GM11168 (cell line): ENCODE results near the gene PRKCE.
"Not testable (repeated sequence)": the region's sequence is repeated elsewhere in the genome, so short reads cannot be mapped to it uniquely, and the experiment has no call there.

Experiments
- in situ Hi-C: fragments of 300-500 bp; cut with MboI; formaldehyde crosslinking; loops from one replicate; pipeline ENCODE4 v1.12.0; 2022; ENCODE audit warnings: low sequenced_read_pairs; ENCODE audit not compliant: unreplicated experiment

Gene PRKCE

DNA sequence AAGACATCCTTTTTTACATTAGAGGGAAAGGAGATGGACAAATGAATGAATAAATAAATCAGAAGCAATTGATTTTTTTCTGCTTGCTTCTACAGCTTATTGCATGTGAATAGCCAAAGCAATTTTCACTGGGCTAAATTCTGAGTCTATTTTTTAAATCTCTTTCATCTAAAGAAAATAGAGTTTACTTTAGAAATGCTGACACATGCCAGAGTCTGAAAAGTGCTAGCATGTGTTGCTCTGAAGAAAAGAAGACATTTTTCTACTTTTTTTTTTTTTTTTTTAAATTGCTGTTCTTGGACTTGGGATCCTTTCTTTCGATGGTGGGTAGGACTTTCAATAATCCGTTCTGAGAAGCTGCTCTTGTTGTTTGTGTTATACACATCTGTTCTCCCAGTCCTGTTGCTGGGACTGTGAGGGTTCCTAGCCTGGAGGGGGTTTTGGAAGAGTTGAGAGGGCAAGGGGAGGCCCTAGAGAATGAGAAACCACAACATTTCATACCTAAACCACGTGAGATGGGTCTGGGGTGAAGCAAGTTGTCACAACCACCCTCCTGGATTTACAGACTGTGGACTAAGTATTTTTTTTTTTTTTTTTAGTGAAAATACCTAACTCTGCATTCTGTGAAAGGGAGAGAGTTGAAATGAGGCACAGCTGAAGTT is 193.5 kb downstream of the PRKCE start:
- in situ Hi-C loops: no loop called here

DNA sequence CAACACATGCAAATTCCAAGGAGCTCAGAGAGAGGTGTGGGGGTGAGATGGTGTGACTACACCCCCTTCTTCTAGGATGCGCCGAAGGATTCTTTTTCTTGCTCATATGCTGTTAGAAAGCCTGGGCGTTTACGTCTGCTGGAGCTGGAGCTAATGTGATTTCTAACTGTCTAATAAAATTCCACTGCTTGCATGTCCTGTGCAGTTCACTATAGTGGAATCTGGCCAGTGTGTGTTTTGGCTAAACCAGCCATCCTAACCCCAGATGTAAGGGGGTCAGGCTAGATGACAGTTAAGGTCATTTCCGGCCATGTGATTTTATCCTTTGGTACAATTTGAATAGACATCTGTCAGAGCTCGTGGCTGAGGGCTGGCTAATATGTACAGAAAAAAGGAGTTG is 194.1 kb downstream of the PRKCE start:
- in situ Hi-C loops: no loop called here

GRCh38 chr2:45849491-45850283 is 198.2 kb downstream of the PRKCE start:
- in situ Hi-C loops: no loop called here

DNA sequence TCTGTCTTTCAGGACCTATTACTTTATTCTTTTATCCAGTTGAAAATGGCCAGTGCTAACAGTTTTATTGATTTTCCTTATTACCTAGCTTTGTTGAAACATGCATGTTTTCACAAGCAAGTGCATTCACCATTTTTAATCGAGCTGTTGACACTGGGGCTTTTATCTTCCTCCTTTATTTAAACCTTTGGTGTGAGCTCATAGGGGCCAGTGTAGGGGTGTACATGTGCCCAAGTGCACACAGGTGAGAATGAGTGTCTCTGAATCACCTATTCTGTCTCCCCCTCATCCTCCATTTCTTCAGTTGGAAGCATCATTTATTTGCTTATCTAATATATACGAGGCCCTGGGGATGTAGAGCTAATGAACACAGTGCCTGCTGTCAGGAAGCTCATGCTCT is 199.1 kb downstream of the PRKCE start:
- in situ Hi-C loops: no loop called here

DNA sequence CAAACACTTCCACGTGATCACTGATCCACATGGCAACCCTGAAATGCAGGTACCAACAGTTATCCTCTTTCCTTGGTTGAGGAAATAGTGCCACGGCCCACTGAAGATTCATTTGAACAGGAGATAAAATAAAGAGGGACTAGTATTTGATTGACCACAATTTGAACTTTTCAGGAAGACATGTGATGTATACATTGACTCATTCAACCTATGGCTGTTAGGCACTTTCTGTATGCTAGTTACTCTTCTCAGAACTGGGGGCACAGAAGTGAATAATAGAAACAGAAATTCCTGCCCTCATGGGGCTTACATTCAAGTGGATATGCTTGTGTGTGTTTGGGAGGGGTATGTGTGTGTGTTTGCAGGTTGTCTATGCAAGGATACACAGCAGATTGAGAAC is 199.6 kb downstream of the PRKCE start:
- in situ Hi-C loops: no loop called here

DNA sequence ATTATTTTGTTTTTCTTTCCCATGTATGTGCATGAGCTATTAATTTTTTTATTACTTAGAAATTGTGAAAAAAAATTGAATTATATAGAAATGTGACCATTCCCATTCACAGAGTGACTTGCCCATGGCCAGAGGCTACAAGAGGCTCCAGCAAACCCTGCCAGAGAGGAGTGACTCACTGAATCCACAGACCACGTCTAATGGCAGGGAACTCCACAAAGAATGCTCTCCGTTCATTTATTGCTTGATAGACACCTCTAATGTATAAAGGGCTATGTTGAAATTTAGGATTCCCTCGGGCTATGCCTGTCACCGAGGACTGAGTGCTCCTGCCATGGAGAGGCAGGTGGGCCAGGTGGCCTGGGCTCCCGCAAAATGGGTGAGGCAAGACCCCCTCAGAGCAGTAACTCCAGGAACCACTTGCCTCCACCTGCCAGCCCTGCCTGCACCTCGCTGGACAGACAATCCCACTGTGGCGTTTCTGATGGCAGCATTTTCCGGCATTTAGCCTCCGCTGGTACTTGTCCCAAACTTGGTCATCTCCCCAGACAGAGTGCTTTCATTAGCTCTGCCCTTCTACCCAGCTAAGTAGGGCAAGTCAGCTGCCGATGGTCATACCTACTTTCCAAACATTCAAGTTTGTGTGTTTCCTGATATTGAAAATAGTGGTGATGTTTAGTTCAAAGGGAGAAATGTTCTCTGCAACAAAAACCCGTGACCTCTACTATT is 200.3 kb downstream of the PRKCE start:
- in situ Hi-C loops: no loop called here

- in situ Hi-C loops: no loop called here
Measured at GRCh38 chr2:45852450-45853150, 201.1 kb downstream of the PRKCE start.

DNA sequence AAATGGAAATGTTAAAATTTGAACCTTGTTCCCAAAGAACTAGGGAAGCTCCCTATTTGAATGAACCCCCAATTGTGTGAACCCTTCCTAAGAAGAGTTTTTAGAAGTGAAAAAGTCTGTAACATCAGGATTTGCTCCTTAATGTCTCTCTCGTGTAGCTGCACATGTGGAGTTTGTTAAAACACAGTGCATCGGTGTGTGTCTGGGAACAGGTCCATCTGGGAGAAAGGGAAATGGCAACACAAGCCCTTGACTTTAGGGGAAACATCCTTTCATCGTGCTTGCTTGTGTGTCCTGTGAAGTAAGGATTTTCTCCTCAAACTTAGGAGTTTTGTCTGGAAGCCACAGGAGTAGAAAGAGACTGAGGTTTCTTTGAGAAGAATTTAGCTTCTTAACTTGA is 203.9 kb downstream of the PRKCE start:
- in situ Hi-C loops: no loop called here

- in situ Hi-C loops: no loop called here
Measured at GRCh38 chr2:45856391-45857274, 205.2 kb downstream of the PRKCE start.

DNA sequence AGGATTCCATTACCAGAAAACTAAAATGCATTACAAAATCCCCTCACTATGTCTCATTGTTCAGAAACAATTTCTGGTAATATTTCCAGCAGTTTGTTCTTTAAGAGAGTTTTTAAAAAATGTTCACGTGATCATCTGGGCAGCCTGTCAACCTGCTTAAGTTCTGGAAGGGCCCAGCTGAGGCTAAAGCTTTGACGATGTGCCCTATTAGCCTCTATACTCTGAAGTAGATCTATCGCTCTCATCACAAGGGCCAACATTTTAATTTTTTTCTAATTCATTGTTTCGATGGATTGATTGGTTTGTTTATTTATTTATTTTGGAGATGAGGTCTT is 205.8 kb downstream of the PRKCE start:
- in situ Hi-C loops: no loop called here

- in situ Hi-C loops: no loop called here
Measured at GRCh38 chr2:45857867-45858520, 206.5 kb downstream of the PRKCE start.

DNA sequence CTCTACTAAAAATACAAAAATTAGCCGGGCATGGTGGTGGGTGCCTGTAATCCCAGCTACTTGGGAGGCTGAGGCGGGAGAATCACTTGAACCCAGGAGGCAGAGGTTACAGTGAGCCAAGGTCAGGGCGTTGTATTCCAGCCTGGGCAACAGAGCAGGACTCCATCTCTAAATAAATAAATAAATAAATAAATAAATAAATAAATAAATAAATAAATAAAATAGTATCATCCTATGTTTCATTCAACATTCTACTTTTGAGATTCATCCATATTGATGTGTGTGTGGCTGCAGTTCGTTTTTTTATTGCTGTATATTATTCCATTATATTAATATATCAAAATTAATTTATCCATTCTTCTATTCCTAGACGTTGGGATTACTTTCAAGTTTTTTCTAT is 207.4 kb downstream of the PRKCE start:
- in situ Hi-C loops: not testable (repeated sequence)

DNA sequence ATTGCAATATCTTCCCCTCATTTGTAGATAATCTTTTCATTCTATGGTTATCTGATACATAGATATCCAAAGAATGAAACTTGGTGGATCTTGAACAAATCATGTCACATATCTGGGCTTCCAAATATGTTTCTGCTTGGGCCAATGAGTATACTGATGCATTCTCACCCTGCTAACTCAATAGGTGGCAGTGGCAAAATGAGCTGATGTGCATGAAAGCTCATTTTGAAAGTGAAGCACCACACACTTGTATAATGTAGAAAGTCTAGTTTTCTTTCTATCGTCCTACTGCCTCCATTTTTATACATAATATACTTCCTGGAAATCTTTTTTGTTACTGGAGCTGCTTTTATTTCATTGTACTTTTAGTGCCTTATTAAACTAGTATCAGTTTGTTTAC is 208.2 kb downstream of the PRKCE start:
- in situ Hi-C loops: no loop called here

- in situ Hi-C loops: no loop called here
Measured at GRCh38 chr2:45860136-45861121, 209.0 kb downstream of the PRKCE start.

DNA sequence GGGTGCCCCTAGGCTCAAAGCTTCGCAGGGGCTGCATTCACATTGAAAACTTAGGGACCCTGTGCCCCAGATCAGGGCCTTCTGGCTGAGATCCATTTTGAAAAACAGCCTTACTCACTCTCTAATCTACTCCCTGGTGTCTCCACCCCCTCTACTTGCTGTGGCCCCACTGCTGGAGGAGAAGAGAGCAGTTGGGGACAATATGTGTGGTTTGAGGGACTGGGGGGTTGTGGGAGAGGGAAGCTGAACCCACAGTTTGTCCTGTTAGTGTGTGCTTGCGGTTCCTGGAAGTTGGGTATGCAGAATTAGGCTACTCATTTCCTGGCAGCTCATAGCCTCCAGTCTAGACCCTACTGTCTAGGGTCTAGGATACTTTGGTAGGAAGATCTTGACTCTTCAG is 211.4 kb downstream of the PRKCE start:
- in situ Hi-C loops: no loop called here

DNA sequence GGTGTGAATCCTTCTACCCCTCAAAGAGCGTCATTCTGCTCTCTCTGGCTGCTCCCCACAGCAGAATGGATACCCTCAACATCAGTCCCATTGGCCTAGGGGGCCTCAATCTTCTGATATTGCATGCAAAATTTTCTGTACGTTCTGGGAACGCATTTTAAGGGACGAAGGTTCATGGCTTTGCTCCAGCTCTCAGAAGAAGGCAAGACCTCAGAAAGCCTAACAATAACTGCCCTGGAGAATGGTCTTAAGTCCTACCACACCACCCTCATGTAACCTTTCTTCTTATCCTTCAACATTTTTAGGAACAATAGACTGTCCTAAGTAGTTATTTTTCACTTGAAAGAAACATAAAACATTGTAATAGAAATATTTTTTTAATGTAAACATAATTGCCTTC is 212.6 kb downstream of the PRKCE start:
- in situ Hi-C loops: no loop called here

DNA sequence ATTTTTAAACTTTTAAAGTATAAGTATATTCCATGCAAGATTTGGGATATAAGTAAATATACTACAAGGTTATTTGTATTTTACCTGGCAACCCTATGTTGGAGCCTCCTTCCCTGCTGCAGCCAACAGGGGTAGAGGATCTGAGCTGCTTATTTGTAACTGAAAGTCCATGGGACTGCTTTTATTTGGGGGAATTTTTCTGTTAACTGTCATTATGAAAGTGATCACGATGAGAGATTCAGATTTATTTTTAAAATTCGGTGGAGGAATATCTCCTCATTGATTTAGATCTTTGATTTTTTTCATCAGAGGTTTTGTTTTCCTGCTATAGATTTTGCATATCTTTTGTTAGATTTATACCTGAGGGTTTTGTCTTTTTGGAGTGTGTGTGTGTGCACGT is 215.9 kb downstream of the PRKCE start:
- in situ Hi-C loops: no loop called here

GRCh38 chr2:45867800-45868199 is 216.3 kb downstream of the PRKCE start:
- in situ Hi-C loops: no loop called here
